ENCODE measurements around the gene DAGLA.

The DAGLA gene

DNA sequence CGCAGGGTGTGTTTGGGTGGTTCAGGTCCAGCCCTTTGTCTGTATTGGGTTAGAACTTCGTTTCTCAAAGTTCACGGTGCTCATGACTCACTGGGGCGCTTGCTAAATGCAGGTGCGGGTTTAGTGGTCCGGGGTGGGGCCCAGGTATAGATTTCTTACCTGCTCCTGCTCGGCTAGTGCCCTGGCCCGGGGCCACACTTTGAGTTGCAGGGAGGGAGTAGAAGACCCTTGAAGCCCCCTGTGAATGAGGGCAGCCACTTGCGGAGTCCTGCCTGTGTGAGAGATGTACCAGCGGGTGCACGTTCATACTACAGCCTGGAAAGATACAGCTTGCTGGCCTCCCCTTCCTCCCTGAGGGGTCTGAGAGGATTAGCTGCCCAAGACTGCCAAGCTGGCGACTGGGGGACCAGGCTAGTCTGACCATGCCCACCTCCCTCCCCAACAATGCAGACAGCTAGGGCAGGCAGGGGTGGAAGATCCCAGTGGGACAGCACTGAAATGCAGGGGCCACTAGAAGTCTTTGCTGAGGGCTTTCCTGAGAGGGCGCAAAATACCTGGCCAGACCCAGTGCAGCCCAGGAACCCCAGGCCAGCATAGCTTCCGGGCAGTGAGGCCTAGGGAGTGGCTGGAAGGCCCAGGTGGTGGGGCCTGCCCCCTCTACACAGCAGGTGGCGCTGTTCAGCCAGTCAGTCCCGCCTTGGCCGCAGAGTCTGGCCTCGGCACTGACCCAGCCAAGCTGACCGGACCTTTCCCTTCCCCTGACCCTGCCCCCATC lies 67.2 kb downstream of the DAGLA start:
- DNase-seq (ENCODE audit: low read depth): peak; percentile 48

DNA sequence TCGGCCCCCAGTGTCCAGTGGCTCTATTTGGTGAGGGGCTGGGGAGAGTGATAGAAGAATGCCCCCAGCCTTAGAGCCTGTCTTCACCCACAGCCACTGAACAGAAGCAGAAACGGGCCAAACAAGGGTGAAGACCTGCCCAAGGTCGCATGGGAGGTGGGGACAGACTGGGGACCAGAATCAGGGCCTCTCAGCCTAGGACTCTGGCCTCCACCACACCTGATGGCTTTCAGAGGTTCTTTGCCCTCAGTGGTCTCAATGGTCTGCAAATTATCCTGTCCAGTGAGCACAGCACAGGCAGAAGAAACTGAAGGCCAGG lies 67.7 kb downstream of the DAGLA start:
- no peak for DNase-seq (ENCODE audit: low read depth)

DNA sequence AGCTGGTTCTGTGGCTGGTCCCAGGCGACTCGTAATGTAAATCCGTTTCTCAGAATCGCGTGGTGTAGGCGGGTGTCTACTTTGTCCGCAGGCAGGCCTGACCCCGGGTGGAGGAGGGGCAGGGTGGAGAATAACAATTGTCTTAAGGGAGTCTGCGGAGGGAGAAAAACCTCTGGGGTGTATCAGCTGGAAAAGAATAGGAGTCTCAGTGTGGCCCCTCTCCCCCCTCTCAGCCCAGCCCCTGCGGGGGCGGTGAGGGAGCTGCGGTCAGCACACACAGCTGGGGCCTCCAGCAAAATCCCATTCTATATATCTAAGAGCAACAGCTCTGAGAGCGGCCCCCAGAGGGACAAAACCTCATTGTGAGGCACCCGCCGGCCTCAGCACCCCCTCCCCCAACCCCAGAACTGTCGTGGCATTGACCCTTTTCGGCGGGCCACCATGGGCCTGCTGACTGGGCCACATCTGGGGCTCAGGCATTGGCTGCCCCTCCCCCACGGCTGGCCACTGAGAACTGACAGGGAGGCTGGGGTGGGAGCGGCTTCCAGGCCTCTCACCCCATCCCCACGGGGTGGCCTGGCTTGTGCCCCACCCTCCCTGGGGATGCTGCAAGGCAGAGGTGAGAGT lies 69.5 kb downstream of the DAGLA start:
- DNase-seq (ENCODE audit: low read depth): no peak

DNA sequence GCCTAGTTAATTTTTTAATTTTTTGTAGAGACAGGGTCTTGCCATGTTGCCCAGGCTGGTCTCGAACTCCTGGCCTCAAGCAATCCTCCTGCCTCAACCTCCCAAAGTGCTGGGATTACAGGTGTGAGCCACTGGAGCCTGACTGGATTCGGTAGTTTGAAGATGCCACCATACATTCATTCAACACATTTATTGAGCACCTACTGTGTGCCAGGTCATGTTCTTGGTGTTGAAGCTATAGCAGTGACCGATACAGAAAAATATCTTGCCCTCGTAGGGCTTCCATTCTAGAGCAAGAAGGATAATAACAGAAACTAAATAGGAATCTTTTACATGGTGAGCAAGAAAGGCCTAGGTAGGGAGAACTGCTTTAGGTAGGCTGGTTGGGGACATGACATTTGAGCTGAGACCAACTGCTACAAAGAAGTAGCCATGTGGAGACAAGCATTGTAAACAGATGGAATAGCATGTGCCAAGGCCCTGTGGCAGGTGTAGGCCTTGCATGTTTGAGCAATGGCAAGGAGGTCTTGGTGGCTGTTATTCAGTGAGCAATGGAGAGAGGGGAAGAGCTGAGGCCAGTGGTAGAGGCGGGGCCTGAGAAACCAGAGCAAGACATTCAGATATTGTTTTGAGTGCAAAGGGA lies 70.6 kb downstream of the DAGLA start:
- no peak for DNase-seq (ENCODE audit: low read depth)

DNA sequence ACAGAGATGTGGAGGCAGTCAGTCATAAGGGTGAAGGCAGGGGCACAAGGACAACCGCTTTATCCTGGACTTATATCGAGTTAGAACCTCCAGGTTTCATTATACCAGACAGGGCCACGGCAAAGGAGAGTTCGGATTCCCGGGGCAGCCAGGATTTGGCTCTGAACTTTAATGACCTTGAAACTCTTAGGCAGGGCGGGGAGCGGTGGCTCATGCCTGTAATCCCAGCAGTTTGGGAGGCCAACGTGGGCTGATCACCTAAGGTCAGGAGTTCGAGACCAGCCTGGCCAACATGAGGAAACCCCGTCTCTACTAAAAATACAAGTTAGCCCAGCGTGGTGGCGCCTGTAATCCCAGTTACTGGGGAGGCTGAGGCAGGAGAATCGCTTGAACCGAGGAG lies 71.2 kb downstream of the DAGLA start:
- no peak for DNase-seq (ENCODE audit: low read depth)

DNA sequence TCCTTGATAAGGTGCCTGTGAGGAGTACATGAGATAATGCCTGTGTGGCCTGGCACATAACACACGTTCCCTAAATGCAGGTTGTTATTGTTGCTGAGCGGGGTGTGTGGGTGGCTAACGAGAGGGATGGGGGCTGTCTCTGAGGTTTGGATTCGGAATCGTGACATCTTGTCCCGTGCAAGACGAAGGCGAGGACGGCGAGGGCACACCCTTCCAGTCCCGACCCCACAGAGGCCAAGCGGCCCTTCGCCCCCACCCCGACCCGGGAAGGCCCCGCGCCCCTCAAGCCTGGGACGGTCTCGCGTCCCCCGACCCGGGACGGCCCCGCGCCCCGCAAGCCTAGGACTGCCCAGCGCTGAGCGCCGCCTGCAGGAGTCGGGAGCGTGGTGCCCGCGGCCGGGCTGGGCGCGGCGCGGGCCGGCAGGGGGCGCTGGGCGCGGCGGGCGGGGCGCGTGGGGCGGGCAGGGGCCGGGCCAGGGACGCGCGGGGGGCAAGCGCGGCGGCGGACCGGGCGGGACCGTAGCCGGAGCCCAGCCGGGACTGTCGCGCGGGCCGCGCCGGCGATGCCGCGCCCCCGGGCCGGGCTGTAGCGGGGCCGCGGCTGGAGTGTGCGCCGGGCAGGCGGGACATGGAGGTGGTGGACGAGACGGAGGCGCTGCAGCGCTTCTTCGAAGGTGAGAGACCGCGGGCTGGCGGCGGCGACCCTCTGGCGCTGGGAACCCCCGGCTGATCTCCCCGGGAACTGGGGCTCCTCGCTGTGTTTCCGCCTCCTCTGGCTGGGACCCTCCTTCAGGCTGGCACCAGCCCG lies 72.1 kb downstream of the DAGLA start, which contains the start of gene MYRF:
TSS of gene MYRF (plus strand) at position 520 of the 808 bp plus-strand sequence. CDS start at position 629, 109 bp downstream.
- no peak for DNase-seq (ENCODE audit: low read depth)

DNA sequence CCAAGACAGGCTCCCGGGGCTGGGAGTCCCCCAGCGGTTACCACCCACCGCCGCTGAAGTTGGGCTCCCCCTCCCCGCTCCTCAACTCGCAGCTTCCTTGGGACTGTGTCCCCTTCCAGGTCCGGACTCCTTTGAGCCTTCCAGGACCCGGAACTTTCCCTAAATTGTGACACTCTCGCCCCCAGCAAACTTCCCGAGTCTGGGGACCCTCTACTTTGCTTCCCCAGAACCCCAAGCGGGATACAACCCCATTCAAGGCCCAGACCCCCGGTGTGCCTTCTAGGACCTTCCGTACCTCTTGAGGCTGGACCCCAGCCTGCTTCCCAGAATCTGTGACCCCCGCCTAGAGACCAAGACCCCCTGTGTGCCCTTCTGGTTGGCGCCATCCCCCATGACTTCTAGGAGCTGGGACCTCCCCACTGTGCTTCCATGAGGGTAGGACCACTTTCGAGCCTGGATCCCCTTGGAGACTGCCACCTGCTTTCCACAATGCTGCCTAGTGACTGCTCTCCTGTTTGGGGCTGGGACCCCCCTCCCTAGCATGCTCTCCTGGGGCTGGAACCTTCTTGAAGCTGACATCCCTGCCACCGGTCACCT lies 72.8 kb downstream of the DAGLA start:
- no peak for DNase-seq (ENCODE audit: low read depth)

DNA sequence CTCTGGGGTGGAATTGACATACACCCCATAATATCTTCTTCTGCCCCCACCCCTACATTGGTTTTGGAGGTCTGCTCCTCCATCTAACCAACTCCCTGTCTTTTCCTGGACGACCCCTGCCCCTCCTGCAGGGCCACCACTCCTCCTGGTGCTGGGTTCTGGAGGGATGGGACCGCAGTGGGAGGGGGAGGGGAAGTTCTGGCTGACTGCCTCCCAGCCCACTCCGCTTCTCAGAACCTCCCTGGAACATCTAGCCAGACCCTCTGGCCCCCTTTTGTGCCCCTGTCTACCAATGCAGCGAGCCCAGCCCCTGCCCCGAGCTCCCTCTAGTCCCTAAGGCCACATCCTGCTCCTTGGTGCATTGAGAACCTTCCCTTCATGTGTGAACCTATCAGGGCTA lies 73.5 kb downstream of the DAGLA start:
- no peak for DNase-seq (ENCODE audit: low read depth)

DNA sequence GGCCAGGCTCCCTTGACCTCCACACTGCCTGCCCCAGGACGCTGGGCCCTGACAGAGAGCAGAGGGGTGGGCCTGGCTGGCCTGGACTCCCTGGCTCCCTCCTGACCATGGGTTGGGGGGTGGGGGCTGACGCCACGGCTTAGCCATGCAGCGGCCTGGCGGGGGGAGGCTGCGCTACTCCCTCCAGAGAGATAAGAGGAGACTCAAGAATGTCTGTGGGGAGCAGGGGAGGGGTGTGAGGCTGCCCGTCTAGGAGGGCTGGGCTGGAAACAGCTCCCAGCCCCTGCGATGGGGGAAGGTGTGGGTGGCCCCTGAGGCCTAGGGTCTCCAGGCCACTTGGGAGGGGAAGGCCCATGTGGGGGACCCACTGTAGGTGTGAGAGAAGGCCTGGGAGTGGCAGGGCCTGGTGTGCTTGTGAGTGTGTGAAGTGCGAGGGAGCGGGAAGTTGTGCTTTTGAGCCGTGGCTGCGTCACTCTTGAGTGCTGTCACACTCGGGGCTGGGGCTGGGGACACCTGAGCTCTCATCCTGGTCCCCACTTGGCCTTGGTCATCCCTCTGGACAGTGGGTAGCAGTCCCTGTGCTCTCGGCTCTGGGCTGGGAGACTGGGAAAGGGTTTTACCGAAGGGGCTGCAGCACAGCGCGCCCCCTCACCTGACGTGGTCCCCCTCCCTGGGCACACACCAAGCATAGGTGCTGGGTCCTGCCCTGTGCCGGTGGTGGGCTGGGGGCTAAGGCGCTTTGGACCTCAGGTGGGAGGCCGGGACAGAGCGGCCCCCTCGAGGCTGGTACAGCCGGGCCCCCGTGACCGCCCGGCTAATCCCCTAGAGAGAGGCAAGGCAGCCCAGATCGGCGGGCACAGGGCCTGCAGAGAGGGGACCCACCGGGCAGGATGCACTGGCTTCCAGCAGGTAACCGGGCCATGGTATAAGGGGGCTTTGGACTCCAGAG lies 74.6 kb downstream of the DAGLA start:
- no peak for DNase-seq (ENCODE audit: low read depth)

DNA sequence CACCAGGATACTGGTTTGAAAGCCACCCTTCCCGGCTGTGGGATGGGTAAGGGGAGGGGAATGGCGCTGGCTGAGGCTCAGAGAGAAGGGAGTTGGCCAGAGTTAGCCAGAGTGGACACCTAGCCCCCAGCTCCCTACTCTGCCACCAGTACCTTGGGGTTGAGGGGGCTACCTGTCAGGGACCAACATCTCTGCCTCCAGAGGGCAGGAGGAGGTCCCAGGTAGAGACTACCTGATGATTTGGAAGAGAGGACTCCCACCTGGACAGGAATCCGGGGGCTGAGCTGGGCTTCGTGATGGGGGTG lies 75.9 kb downstream of the DAGLA start:
- DNase-seq (ENCODE audit: low read depth): no peak

DNA sequence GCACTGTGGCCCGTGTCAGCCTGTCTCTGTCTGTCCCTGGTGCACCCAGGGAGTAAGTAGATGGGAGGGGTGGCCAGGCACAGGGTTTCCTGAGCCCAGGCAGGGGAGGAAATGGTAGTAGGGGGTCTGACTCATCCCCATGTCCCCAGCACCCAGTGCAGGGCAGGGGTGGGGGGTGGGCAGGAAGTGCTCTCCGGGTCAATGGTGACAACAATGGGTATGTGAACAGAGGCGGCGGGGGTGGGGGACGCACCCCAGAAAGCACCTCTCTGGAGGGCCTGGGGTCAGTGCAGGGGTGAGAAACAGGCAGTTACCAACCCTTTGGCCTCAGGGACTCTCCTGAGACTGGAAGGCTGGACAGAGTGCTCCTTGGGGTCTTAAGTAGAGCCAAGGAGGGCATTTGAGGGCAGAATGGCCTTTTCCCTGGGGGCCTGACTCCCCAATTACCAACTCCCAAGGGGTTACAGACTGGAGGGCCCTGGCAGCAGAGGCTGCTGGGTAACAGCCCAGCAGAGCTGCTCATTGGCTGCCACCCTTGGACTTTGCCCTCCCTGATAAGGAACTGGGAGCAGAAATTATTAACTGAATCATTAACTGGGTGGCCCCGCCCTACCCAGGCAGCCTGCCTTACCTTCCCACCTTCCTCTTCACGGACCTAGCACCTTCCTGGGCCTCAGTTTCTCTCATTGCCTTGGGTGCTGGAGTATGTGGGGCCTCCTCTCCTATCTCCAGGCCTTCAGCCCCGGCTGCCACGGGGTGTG lies 76.4 kb downstream of the DAGLA start:
- no peak for DNase-seq (ENCODE audit: low read depth)

DNA sequence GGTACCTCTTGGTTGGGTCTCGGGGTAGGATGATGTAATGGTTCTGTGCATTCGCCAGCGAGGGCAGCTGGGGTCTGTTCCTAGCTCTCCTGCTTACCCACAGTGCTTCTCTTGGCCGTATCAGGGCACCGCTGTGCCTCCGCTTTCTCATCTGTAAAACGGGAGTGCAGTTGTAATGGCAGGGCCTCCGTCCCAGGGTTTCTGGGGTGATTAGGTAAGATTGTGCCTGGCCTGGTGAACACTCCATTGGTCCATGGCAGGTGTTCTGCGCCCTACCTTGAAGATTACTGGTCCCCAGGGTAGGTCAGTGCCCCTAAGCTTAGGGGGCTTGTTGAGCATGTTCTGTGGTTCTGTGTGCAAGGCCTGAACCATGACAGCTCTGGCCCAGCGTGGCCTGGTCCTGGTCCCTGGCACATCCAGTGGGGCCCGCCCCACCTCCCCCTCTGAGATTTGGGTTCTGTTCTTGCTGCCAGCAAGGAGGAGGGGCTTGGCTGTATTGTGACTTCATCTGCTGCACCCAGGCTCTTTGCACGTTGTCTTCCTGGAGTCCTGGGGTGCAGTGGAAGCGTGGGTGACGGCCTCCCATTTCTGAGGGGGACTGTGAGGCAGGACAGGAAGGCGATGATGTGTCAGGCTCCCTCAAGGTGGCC lies 77.1 kb downstream of the DAGLA start:
- DNase-seq (ENCODE audit: low read depth): no peak

DNA sequence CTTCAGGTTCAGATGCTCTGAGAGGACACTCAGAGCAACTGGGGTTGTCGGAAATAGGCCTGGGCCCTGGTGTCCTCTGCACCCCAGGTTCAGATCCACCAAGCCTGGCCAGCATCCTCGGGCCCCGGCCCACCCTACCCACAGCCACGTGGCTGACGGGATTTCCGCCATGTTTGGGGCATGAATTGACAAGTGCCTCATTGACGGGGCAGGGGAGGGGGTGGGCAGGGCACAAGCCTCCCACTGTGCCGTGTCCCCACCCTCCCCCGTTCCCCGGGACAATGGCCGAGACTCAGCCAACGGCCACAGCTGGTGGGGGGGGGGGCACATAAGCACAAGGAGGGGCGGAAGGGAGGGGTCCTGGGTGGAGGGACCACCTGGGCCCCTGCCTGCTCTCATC lies 80.8 kb downstream of the DAGLA start:
- DNase-seq (ENCODE audit: low read depth): no peak

DNA sequence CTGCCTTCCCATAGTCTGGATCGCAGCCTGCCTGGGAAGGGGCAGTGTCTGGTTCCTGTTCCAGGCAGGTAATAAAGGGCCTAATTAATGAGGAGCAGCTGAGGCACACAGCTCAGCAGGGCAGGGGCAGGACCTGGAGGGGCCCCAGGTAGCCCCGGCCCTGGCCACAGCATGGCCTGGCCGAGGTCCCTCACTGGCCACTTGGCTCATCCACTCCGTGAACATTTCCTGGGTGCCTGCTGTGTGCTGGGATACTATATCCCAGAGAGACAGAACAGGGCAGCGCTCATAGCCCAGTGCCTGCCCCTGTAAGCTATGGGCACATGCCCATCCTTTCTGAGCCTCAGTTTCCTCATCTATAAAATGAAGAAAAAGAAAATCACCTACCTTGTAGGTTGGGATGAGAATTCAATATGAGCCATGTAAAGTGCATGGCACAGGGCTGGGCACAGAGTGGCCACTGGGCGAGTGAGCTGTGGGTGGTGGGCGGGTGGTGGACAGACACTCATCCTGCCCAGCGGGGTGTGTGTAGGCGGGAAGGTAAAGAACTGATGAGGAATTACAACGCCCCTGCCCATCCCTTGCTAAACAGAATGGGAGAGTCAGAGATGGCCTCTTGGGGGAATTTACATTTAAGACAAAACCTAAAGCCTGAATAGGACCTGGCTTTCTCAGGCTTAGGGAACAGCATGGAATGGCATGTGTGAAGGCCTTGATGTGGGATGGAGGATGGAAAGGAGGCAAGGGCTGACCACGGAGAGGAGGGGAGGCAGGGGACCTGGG lies 81.4 kb downstream of the DAGLA start:
- DNase-seq (ENCODE audit: low read depth): no peak

DNA sequence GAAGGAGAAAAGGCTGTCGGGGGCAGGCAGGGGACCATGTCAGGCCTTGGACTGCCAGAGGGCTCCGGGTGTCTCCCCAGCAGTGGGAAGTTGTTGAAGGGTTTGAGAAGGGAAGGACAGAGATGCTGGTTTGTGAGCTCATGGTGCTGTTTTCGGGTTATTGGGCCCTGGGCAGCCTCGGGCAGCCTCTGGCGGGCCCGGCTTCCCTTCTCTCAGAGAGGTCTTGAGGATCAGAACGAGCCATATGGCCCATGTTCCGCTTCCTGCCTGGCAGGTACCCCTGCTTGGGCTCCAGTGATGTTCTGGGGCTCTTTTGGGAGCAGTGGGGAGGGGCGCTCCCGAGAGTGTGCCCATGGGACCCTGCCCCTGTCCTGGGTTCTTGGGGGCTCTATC lies 82.0 kb downstream of the DAGLA start:
- no peak for DNase-seq (ENCODE audit: low read depth)

DNA sequence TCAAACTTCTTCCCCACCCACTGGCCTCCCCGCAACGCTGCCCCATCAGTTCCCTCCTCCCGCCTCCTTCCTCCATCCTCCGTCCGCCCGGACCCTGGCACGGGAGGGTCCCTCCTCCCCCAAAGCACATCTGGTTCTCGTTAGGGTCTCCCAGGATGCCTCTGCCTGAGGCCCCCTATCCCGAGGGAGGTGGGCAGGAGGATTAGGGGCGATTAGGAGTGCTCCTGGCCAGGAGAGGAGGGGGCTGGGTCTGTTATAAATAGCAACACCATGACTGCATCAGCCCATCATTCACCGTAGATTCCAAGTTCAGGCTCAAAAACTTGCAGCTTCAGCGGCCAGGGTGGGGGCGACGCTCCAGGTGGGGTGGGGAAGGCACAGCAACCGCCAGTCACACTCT lies 82.6 kb downstream of the DAGLA start:
- DNase-seq (ENCODE audit: low read depth): no peak

DNA sequence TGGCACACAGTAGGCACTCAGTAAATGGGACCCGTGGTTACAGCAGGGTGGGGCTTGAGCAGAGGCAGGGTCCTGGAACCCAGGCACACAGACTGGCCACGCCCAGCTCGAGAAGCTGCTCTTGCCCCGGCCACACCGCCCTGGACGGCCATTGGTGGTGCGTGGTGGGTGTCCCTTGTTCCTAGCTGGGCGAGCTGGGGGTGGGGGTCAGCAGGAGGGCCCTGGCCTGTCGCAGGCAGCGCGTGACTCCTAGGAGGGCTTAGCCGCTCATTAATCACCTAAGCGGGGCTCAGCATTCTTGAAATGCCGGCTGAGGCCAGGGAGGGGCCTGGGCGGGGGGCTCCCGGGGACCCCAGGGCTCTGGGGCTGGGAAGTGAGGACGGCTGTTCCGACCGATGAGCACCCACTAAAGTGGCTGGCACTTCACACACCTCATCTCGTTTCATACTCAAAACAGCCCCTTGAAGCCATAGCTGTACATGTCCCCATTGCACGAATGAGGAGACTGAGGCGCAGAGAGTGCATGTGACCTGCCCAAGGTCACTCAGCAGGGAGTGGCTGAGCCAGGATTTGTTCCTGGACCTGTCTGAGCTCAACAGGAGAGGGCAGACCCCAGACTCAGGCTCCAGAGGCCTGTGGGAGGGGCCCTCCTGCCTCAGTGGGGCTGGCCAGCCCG lies 83.9 kb downstream of the DAGLA start:
- DNase-seq (ENCODE audit: low read depth): no peak

DNA sequence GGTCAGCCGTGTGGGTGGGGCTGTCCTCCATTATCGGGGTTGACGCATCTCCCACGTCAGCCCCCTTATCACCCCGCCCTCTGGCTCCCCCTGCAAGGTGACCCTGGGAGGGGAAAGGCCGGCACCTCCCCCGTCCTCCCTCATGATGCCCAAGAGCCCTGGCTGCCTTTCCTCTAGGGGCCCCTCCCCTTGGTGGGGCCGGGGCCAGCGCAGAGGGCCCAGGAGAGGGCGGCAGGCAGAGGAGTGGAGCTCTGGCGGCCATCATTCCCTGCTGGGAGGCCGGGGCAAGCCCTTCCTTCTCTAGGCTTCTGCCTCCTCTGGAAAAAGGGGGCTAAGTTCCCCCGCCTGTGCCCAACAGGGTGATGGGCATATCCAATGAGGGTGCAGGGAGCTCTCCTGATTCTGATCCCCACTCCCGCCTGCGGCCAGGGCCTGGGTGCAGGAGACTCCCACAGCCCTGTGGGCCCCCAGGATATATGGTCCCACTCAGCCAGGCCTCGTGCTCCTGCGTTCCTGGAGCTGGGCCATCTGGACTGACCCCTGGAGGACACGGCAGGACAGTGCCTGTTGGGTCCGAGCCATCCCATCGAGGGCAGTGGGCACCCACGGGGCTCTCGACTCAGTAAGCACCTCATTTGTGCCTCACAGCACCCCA lies 84.5 kb downstream of the DAGLA start:
- no peak for DNase-seq (ENCODE audit: low read depth)

Data from fibroblast of the conjunctiva (primary cell).